NCI-H2081 treated with DMSO at 0.1 percent for 48 hours (cell line): ENCODE measurements around the gene EFEMP1.

Experiments used
- DNase-seq: peaks from one replicate; lab custom pipeline; 2025; lab: John Stamatoyannopoulos, UW

EFEMP1 gene

GRCh38 chr2:55898386-55899040 lies 25.1 kb downstream of the EFEMP1 start:
- DNase-seq: no peak

- no peak for DNase-seq
Observed at GRCh38 chr2:55896633-55897032, 26.9 kb downstream of the EFEMP1 start.

GRCh38 chr2:55894720-55895119 lies 28.9 kb downstream of the EFEMP1 start:
- DNase-seq: no peak

- DNase-seq: no peak
Observed at GRCh38 chr2:55891671-55892094, 31.9 kb downstream of the EFEMP1 start.

- DNase-seq: no peak
Observed at GRCh38 chr2:55888936-55889335, 34.6 kb downstream of the EFEMP1 start.

GRCh38 chr2:55887901-55888624 lies 35.5 kb downstream of the EFEMP1 start:
- DNase-seq: no peak

- no peak for DNase-seq
Observed at GRCh38 chr2:55887351-55887750, 36.2 kb downstream of the EFEMP1 start.

GRCh38 chr2:55885944-55886281 lies 37.7 kb downstream of the EFEMP1 start:
- DNase-seq: no peak

- DNase-seq: no peak
Observed at GRCh38 chr2:55885127-55885943, 38.2 kb downstream of the EFEMP1 start.

GRCh38 chr2:55883829-55884228 lies 39.8 kb downstream of the EFEMP1 start:
- DNase-seq: no peak

- DNase-seq: no peak
Observed at GRCh38 chr2:55883357-55883756, 40.2 kb downstream of the EFEMP1 start.

- DNase-seq: no peak
Observed at GRCh38 chr2:55882954-55883353, 40.6 kb downstream of the EFEMP1 start.

GRCh38 chr2:55880416-55881143 lies 43.0 kb downstream of the EFEMP1 start:
- DNase-seq: no peak

GRCh38 chr2:55879976-55880375 lies 43.6 kb downstream of the EFEMP1 start:
- DNase-seq: no peak

- no peak for DNase-seq
Observed at GRCh38 chr2:55877087-55877436, 46.5 kb downstream of the EFEMP1 start.

- no peak for DNase-seq
Observed at GRCh38 chr2:55876429-55877086, 47.0 kb downstream of the EFEMP1 start.

- no peak for DNase-seq
Observed at GRCh38 chr2:55875434-55876135, 48.0 kb downstream of the EFEMP1 start.

- no peak for DNase-seq
Observed at GRCh38 chr2:55874338-55874737, 49.2 kb downstream of the EFEMP1 start.

- DNase-seq: no peak
Observed at GRCh38 chr2:55871637-55872036, 51.9 kb downstream of the EFEMP1 start.

GRCh38 chr2:55869637-55870325 lies 53.8 kb downstream of the EFEMP1 start:
- no peak for DNase-seq
